K562 (cell line): ENCODE measurements around the gene ADAT3. TPM values are rescaled to one million over a fixed set of nuclear protein-coding genes. Genes with fewer than 3 reads are reported as not detected.

ENCODE experiments used
- CBX3 ChIP-seq, 2 experiments: IDR thresholded peaks; 1 replicate in 1 of 2; 2 replicates in 1 of 2; pipeline ENCODE4 v1.6.1; 2012; ENCODE audit warnings: inconsistent platforms in 2 of 2, low read length in 2 of 2, borderline replicate concordance in 1 of 2, control low read depth in 1 of 2
- E2F3 ChIP-seq: fragments of 250-450 bp; sonication (Bioruptor Pico); IDR thresholded peaks from 2 replicates; pipeline ENCODE4 v1.4.0; 2020; ENCODE audit warnings: mild to moderate bottlenecking
- HDAC3 ChIP-seq: fragments of 450-650 bp; IDR thresholded peaks from 2 replicates; pipeline ENCODE4 v1.6.1; 2018; ENCODE audit warnings: borderline replicate concordance, mild to moderate bottlenecking, moderate library complexity; ENCODE audit not compliant: partially characterized antibody
- LEF1 ChIP-seq: fragments of 450-650 bp; IDR thresholded peaks from 2 replicates; pipeline ENCODE4 v1.6.1; 2016; ENCODE audit warnings: mild to moderate bottlenecking
- MAFG ChIP-seq: fragments of 450-650 bp; conservative IDR thresholded peaks from 2 replicates; pipeline ENCODE4 v1.6.1; 2016; ENCODE audit warnings: missing genetic modification characterization, missing compliant biosample characterization
- MTA1 ChIP-seq: fragments of 450-650 bp; IDR thresholded peaks from 2 replicates; pipeline ENCODE4 v1.6.1; 2017; ENCODE audit warnings: borderline replicate concordance
- NBN ChIP-seq: fragments of 450-650 bp; IDR thresholded peaks from 2 replicates; pipeline ENCODE4 v1.6.1; 2016; ENCODE audit warnings: low read depth, mild to moderate bottlenecking
- RCOR1 ChIP-seq, 2 experiments: IDR thresholded peaks; 2 replicates each; pipeline ENCODE4 v1.6.1; 2012; ENCODE audit warnings: low read depth in 2 of 2, low read length in 2 of 2, borderline replicate concordance in 1 of 2, improper control_type of control experiment in 1 of 2
- SAP30 ChIP-seq: fragments of 200-600 bp; sonication (generic); IDR thresholded peaks from 2 replicates; pipeline ENCODE4 v1.6.1; 2012; ENCODE audit warnings: borderline replicate concordance, low read depth, mild to moderate bottlenecking, moderate library complexity, low read length, control low read depth, inconsistent platforms; ENCODE audit not compliant: insufficient read depth, poor library complexity, severe bottlenecking
- SNRNP70 ChIP-seq: fragments of 200-400 bp; formaldehyde crosslinking; optimal IDR thresholded peaks from 2 replicates; pipeline ENCODE3; 2017; ENCODE audit warnings: low read depth, low read length
- SP1 ChIP-seq: sonication (generic); formaldehyde crosslinking; IDR thresholded peaks from 2 replicates; pipeline ENCODE4 v1.8.1; 2022; ENCODE audit warnings: mild to moderate bottlenecking, missing genetic modification reagents
- TAF1 ChIP-seq: IDR thresholded peaks from 2 replicates; pipeline ENCODE4 v1.6.1; 2011; ENCODE audit warnings: mild to moderate bottlenecking, low read length, moderate library complexity; ENCODE audit not compliant: insufficient read depth, control insufficient read depth, severe bottlenecking; ENCODE audit errors: extremely low read depth
- YBX1 ChIP-seq: fragments of 450-650 bp; IDR thresholded peaks from 2 replicates; pipeline ENCODE4 v1.7.1; 2016; ENCODE audit warnings: mild to moderate bottlenecking
- ZNF174 ChIP-seq: fragments of 250-450 bp; sonication (Bioruptor Pico); IDR thresholded peaks from 2 replicates; pipeline ENCODE4 v1.4.0; 2020; ENCODE audit warnings: mild to moderate bottlenecking
- ZNF24 ChIP-seq: fragments of 450-650 bp; IDR thresholded peaks from 2 replicates; pipeline ENCODE4 v1.6.1; 2016
- ZNF263 ChIP-seq: sonication (generic); formaldehyde crosslinking; IDR thresholded peaks from 2 replicates; pipeline ENCODE4 v1.8.0; 2022; ENCODE audit warnings: mild to moderate bottlenecking, missing genetic modification reagents, borderline replicate concordance
- ZNF589 ChIP-seq: fragments of 200-800 bp; sonication (Bioruptor generic); IDR thresholded peaks from 2 replicates; pipeline ENCODE4 v1.6.1; 2016; ENCODE audit warnings: low read depth, missing genetic modification characterization, missing compliant biosample characterization
- ZSCAN32 ChIP-seq: fragments of 450-650 bp; formaldehyde crosslinking; IDR thresholded peaks from 2 replicates; pipeline ENCODE4 v1.4.0; 2020; ENCODE audit warnings: mild to moderate bottlenecking, moderate library complexity
- polyA plus RNA-seq, 8 experiments: library from polyadenylated mRNA; depleted of rRNA in 4 of 8; stranded (reverse) in 5 of 8; unstranded in 3 of 8; fragments of >200 nt; fragmentation: Nextera tagmentation in 2 of 8; fragmentation: Illumina TruSeq in 1 of 8; extraction: Ambion mirVana in 2 of 8; extraction: Trizol in 1 of 8; gene quantifications; 2 replicates each; pipeline versions ENCODE4 v1.2.1 to v1.2.3, GENCODE V29; 2011 to 2014; ENCODE audit warnings: inconsistent platforms in 1 of 8, missing spikeins in 1 of 8
- total RNA-seq, 7 experiments: library from RNA; depleted of rRNA in 6 of 7; stranded (reverse); fragments of >200 nt in 6 of 7; fragmentation: Illumina TruSeq in 2 of 7; extraction: Trizol in 2 of 7; gene quantifications; 2 replicates each; pipeline versions ENCODE4 v1.2.1 to v1.2.3, GENCODE V29; 2011 to 2021; ENCODE audit warnings: low replicate concordance in 1 of 7
- TF ChIP-seq, protein P1 (sequence below): fragments of 250-450 bp; sonication (Bioruptor Pico); IDR thresholded peaks from 2 replicates; pipeline ENCODE4 v1.8.0; 2021; ENCODE audit warnings: moderate library complexity, mild to moderate bottlenecking, inconsistent platforms
- TF ChIP-seq, protein P2 (sequence below): sonication (generic); formaldehyde crosslinking; IDR thresholded peaks from 2 replicates; pipeline ENCODE4 v1.9.0; 2022; ENCODE audit warnings: mild to moderate bottlenecking, missing genetic modification reagents
- TF ChIP-seq, protein P3 (sequence below): sonication (generic); formaldehyde crosslinking; IDR thresholded peaks from 2 replicates; pipeline ENCODE4 v1.9.0; 2022; ENCODE audit warnings: mild to moderate bottlenecking, missing genetic modification reagents
- TF ChIP-seq, protein P4 (sequence below): sonication (generic); formaldehyde crosslinking; IDR thresholded peaks from 2 replicates; pipeline ENCODE4 v1.8.0; 2023; ENCODE audit warnings: mild to moderate bottlenecking, missing genetic modification reagents
- TF ChIP-seq, protein P5 (sequence below): fragments of 250-450 bp; sonication (Bioruptor Pico); IDR thresholded peaks from 2 replicates; pipeline ENCODE4 v1.6.1; 2021; ENCODE audit warnings: mild to moderate bottlenecking

ADAT3 gene
- total and polyA plus RNA-seq, 9 of the 15 experiments (the other 6 are each of a cell fraction or from before 2014, with no cell fraction given) = 0.67 to 15.6 (median 7.8) TPM; not detected in 4

DNA sequence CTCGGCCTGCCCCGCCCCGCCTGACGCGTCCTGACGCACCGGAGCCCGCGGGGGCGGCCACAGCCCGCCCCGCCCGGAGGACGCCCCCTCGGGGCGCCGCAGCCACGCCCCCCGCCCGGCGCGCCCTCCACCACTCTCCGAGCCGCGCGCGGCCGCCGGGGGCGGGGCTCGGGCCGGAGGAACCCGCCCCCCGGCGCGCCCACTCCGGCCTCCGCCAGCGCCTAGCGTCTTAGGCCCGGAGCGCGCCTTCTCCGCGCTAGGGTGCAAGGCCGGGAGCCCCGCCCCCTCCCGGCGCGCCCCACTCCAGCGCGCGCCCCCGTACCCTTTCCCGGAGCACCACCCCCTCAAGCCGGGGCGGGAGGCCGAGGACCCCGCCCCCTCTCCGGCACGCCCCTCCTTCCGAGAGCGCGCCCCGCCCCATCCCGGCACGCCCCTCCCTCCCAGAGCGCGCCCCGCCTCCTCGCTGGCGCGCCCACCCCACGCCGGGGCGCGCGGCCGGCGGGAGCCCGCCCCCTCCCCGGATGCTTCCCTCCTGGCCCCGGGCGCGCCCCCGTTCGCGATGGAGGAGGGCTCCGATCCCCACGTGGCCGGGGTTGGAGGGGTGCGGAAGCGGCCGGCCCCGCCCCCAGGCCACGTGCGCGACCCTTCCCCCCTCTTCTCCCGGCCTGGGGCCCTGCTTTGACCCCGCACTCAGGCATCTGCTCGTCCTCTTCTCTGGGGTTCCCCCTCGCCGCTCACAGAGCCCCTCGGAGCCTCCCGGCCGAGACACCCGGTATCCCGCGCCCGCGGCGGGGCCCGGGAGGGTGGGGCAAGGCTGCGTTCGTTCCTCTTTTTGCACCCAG is 41.3 kb upstream of the ADAT3 start (continued):
- TF ChIP-seq ZNF24 (no peak), CBX3 (IDR thresholded peaks at IDR 0.05; ENCODE audit: borderline replicate concordance in 1 of 2, low read length in 2 of 2) (no peak), ZNF174 (CRISPR knock-in tag) (no peak), ZNF263 (CRISPR knock-in tag) (peak; percentile 29; the same call in 1 of the 2 replicates), SAP30 (peak; percentile 99), E2F3 (0 out of 2 replicates have a peak, but pooled peaks have one; percentile 39), MAFG (no peak), HDAC3 (no peak), NBN (peak; percentile 83), YBX1 (no peak), ZNF589 (CRISPR knock-in tag) (0 out of 2 replicates have a peak, but pooled peaks have one; percentile 71), TAF1 (no peak), SNRNP70 (no peak), LEF1 (peak; percentile 72), SP1 (peak; percentile 78), MTA1 (peak; percentile 42; the same call in 1 of the 2 replicates), ZSCAN32 (no peak; the same call in 1 of the 2 replicates), RCOR1 (IDR thresholded peaks at IDR 0.05; ENCODE audit: borderline replicate concordance in 1 of 2, low read depth in 2 of 2, low read length in 2 of 2) (0 out of 4 replicates have a peak, but pooled peaks of 1 of the 2 experiments have one; percentile 7)
- TF ChIP-seq, protein P1, sequence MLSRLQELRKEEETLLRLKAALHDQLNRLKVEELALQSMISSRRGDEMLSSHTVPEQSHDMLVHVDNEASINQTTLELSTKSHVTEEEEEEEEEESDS (CRISPR knock-in tag) = no peak
- TF ChIP-seq, protein P2, sequence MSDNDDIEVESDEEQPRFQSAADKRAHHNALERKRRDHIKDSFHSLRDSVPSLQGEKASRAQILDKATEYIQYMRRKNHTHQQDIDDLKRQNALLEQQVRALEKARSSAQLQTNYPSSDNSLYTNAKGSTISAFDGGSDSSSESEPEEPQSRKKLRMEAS = peak; percentile 99
- TF ChIP-seq, protein P3, sequence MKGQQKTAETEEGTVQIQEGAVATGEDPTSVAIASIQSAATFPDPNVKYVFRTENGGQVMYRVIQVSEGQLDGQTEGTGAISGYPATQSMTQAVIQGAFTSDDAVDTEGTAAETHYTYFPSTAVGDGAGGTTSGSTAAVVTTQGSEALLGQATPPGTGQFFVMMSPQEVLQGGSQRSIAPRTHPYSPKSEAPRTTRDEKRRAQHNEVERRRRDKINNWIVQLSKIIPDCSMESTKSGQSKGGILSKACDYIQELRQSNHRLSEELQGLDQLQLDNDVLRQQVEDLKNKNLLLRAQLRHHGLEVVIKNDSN (CRISPR knock-in tag) = peak; percentile 90
- TF ChIP-seq, protein P4, sequence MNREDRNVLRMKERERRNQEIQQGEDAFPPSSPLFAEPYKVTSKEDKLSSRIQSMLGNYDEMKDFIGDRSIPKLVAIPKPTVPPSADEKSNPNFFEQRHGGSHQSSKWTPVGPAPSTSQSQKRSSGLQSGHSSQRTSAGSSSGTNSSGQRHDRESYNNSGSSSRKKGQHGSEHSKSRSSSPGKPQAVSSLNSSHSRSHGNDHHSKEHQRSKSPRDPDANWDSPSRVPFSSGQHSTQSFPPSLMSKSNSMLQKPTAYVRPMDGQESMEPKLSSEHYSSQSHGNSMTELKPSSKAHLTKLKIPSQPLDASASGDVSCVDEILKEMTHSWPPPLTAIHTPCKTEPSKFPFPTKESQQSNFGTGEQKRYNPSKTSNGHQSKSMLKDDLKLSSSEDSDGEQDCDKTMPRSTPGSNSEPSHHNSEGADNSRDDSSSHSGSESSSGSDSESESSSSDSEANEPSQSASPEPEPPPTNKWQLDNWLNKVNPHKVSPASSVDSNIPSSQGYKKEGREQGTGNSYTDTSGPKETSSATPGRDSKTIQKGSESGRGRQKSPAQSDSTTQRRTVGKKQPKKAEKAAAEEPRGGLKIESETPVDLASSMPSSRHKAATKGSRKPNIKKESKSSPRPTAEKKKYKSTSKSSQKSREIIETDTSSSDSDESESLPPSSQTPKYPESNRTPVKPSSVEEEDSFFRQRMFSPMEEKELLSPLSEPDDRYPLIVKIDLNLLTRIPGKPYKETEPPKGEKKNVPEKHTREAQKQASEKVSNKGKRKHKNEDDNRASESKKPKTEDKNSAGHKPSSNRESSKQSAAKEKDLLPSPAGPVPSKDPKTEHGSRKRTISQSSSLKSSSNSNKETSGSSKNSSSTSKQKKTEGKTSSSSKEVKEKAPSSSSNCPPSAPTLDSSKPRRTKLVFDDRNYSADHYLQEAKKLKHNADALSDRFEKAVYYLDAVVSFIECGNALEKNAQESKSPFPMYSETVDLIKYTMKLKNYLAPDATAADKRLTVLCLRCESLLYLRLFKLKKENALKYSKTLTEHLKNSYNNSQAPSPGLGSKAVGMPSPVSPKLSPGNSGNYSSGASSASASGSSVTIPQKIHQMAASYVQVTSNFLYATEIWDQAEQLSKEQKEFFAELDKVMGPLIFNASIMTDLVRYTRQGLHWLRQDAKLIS (CRISPR knock-in tag) = no peak; the same call in 1 of the 2 replicates
- TF ChIP-seq, protein P5, sequence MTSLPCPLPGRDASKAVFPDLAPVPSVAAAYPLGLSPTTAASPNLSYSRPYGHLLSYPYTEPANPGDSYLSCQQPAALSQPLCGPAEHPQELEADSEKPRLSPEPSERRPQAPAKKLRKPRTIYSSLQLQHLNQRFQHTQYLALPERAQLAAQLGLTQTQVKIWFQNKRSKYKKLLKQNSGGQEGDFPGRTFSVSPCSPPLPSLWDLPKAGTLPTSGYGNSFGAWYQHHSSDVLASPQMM = no peak
